Cardiac fibroblast (primary cell): ENCODE results near the gene RAP2B.
"Not testable (repeated sequence)": the region's sequence is repeated elsewhere in the genome, so short reads cannot be mapped to it uniquely, and the experiment has no call there.

ENCODE experiments used
- DNase-seq, 2 donors: peaks; one replicate each; pipeline versions ENCODE4 v3.0.0 to v3.0.0-alpha.2; 2010; ENCODE audit warnings: low read depth in 2 of 2
- H3K4me3 ChIP-seq, 2 donors: replicated peaks in 1 of 2; 1 replicate in 1 of 2; 2 replicates in 1 of 2; pipeline ENCODE4 v1.5.1; 2011; ENCODE audit warnings: low read depth in 2 of 2, low read length in 2 of 2, mild to moderate bottlenecking in 2 of 2, moderate library complexity in 1 of 2
- TF ChIP-seq, protein P1 (sequence below): IDR thresholded peaks from one replicate; pipeline ENCODE4 v1.5.1; 2011; ENCODE audit warnings: low read depth, mild to moderate bottlenecking, low read length, inconsistent platforms

The RAP2B gene

DNA sequence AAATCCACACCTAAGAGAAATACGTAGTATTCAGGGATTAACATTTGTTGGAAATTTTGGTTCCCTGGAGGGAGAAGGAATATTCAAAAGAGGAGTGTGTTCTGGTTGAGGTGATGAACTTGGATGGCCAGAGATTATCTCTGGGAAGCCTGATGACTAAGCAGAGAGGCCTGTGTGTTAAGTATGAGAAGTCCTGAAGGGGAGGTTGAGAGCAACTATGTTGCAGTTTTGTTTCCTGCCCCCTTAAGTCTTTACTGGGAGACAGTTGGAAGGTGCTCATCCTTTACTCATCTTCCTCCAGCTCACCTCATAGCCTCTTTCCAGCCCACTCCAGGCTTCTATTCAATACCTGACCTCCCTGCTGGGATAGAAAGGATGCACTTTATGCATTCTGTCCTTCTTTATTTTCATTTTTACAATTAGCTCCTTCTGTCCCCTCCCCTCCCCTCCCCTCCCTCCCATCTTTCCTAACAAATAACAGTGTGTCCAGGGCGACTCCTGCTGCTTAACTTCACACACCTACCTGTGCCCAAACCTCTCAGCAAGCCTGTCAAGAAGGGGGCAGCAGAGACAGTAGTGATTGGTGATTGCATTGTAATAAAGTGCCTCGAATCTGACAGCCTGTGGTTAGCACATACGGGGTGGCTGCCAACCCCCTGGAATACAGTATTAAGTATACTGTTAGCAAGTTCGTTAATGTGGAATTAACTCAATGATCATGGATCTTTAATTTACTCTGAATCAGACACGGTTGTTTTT is 11.9 kb downstream of the RAP2B start:
- DNase-seq: peak; percentile 39 to 57
- H3K4me3 ChIP-seq: no peak overlapping the region
- TF ChIP-seq, protein P1, sequence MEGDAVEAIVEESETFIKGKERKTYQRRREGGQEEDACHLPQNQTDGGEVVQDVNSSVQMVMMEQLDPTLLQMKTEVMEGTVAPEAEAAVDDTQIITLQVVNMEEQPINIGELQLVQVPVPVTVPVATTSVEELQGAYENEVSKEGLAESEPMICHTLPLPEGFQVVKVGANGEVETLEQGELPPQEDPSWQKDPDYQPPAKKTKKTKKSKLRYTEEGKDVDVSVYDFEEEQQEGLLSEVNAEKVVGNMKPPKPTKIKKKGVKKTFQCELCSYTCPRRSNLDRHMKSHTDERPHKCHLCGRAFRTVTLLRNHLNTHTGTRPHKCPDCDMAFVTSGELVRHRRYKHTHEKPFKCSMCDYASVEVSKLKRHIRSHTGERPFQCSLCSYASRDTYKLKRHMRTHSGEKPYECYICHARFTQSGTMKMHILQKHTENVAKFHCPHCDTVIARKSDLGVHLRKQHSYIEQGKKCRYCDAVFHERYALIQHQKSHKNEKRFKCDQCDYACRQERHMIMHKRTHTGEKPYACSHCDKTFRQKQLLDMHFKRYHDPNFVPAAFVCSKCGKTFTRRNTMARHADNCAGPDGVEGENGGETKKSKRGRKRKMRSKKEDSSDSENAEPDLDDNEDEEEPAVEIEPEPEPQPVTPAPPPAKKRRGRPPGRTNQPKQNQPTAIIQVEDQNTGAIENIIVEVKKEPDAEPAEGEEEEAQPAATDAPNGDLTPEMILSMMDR: no peak

DNA sequence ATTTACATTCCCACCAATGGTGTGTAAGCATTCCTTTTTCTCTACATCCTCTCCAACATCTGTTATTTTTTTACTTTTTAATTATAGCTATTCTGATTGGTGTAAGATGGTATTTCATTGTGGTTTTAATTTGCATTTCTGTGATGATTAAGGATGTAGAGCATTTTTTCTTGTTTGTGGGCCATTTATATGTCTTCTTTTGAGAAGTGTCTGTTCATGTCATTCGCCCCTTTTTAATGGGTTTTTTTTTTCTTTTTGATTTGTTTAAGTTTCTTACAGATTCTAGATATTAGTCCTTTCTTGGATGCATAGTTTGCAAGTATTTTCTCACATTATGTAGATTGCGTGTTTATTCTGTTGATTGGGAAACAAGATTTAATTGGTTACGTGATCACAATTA is 14.2 kb downstream of the RAP2B start:
- no peak overlapping the region for H3K4me3 ChIP-seq
- TF ChIP-seq, protein P1: no peak

DNA sequence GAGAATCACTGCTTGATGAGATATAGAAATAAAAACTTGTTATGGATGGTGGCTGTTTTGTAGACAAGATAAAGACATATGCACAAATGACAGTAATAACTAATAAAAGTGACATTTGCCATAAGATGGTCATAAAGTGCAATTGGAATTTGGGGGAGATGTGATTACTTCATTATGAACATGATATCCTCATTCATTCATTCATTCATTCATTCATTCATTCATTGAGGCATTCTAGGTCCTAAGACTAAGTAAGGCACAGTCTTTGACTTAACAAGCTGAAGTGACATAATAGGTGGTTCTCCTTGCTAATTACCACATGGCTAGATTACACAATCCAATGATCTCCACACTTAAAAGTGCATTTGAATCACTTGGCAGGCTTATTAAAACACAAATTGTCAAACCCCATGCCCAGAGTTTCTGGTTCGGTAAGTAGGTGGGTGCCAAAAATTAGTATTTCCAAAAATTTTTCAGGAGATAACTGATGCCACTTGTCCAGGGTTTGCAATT is 18.9 kb downstream of the RAP2B start:
- no peak overlapping the region for H3K4me3 ChIP-seq
- TF ChIP-seq, protein P1: no peak
- no peak for DNase-seq

More for the DNA sequence above, 14.2 kb downstream of the RAP2B start:
- DNase-seq: no peak

DNA sequence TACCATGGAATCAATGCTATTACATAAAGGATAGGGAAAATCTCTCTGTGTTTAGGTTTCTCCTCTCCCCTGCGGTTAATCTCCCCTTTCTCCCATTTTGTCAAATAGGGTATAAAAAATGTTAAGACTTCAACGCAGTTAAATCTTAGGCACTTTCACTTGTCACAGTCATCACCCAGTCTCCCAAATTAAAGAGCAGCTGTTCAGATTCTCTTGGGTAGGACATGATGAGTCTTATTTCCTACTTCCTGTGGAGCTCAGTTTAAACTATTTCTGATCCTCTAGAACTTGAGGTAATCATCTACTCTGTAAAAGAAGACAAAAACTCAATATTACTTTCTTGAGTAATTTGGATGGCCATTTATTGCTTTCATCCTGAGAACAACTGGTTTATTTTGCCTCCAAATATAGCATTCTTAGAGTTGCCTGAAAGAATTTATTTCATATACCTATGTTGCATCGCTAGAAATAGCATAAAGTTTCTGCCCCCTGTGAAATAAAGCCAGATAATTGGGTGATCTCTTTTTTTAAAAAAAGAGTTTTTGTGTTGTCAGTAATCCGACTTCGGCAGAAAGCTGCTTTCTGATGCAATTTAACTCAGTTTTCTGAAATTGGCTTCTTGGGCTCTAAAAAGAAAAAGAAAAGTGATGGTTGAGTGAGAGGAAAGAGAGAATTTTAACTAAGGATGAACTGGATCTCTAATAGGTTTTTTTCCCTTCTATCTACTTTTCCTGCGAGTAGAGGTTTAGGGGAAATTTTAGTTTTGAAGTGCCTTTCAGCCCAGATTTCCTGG is 20.7 kb downstream of the RAP2B start:
- no peak overlapping the region for H3K4me3 ChIP-seq
- TF ChIP-seq, protein P1: no peak
- DNase-seq: peak in 1 of 2 donors; percentile 25

DNA sequence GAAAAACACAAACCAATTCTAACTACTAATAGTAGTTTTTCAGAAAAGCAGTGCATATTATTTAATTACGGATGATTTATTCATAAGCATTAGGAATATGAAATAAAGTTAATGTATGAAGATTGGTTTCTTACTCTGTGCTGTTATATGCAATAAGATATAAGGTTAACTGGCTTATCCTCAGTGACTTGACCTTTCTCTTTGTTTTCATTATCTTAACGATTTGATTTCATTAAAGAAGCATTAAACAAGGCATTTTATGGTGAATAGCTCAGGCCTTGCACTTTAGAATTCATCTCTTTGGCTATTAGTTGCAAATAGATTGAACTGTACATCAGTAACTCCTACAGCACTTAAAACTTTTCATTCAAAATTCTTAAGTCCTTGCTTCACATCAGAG is 28.9 kb downstream of the RAP2B start:
- TF ChIP-seq, protein P1: no peak
- DNase-seq: no peak
- no peak overlapping the region for H3K4me3 ChIP-seq

DNA sequence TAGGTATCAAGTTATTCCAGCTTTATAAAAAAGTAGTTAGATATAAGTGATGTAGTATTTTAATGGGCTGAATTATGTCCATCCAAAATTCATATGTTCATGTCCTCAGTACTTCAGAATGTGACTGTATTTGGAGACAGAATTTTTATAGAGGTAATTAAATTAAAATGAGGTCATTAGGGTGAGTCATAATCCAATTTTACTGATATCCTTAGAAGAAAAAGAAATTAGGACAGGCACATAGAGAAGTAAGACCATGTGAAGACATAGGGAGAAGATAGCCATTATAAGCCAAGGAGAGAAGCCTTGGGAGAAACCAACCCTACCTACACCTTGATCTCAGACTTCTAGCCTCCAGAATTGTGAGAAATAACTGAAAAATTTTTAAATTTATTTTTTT is 30.3 kb downstream of the RAP2B start:
- no peak for DNase-seq
- no peak overlapping the region for H3K4me3 ChIP-seq
- TF ChIP-seq, protein P1: no peak

DNA sequence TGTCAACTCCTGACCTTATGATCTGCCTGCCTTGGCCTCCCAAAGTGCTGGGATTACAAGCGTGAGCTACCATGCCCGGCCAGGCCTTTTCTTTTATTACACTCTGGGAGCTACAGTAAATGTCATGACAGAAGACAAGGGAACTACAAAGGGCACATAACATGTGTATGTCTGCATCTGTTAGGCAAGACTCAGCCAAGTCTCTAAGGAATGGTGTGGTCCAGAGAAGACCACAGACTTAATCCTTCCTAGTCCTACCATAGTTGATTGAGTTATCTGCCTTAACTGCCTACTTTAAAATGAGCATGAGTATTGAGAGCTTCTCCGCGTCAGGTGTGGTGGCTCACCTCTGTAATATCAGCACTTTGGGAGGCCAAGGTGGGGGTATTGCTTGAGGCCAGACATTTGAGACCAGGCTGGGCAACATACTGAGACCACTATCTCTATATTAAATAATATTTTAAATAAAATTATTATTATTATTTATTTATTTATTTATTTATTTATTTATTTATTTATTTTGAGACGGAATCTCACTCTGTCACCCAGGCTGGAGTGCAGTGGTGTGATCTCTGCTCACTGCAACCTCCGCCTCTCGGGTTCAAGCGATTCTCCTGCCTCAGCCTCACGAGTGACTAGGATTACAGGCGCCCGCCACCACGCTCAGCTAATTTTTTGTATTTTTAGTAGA is 31.9 kb downstream of the RAP2B start:
- H3K4me3 ChIP-seq, DNase-seq: not testable (repeated sequence)
